ENCODE measurements around the gene IL16.

Gene IL16

GRCh38 chr15:81265944-81266775 lies 69.5 kb downstream of the IL16 start:
- intact Hi-C loops (cut with DNase I), result loop anchor here (5.0 to 10.0 kb wide), 2 partner anchors 109 to 271 kb away; no protein-coding TSS in a partner anchor
- peak; percentile 73 to 94 (median 87) for DNase-seq

- no peak for DNase-seq
- intact Hi-C loops (cut with DNase I), result loop anchor here (5.0 to 10.0 kb wide), 2 partner anchors 111 to 274 kb away; no protein-coding TSS in a partner anchor
Observed at GRCh38 chr15:81268340-81268739, 71.7 kb downstream of the IL16 start.

- DNase-seq, result no peak
- intact Hi-C loops (cut with DNase I), result loop anchor here (5.0 to 10.0 kb wide), 2 partner anchors 112 to 274 kb away; no protein-coding TSS in a partner anchor
Observed at GRCh38 chr15:81268881-81269601, 72.4 kb downstream of the IL16 start.

- DNase-seq, result no peak
- intact Hi-C loops (cut with DNase I), result loop anchor here (5.0 kb wide), 1 partner anchor 158 kb away; no protein-coding TSS in a partner anchor
Observed at GRCh38 chr15:81270188-81270587, 73.5 kb downstream of the IL16 start.

- peak in 25 of 42 donors; percentile 16 to 87 (median 52) for DNase-seq
- intact Hi-C loops (cut with DNase I), result loop anchor here (5.0 kb wide), 1 partner anchor 159 kb away; no protein-coding TSS in a partner anchor
Observed at GRCh38 chr15:81270781-81271491, 74.3 kb downstream of the IL16 start.

- intact Hi-C loops (cut with DNase I), result loop anchor here (2.0 to 5.0 kb wide), 2 partner anchors 129 to 160 kb away; no protein-coding TSS in a partner anchor
- peak in 1 of 42 donors; percentile 18 for DNase-seq
Observed at GRCh38 chr15:81271761-81272644, 75.3 kb downstream of the IL16 start.

GRCh38 chr15:81273200-81273599 lies 76.5 kb downstream of the IL16 start:
- peak in 1 of 42 donors; percentile 24 for DNase-seq
- intact Hi-C loops (cut with DNase I), result loop anchor here (2.0 to 5.0 kb wide), 2 partner anchors 128 to 161 kb away; no protein-coding TSS in a partner anchor

GRCh38 chr15:81273855-81274254 lies 77.2 kb downstream of the IL16 start:
- peak in 1 of 42 donors; percentile 3 for DNase-seq
- intact Hi-C loops (cut with DNase I), result loop anchor here (2.0 to 5.0 kb wide), 2 partner anchors 127 to 162 kb away; no protein-coding TSS in a partner anchor

- intact Hi-C loops (cut with DNase I), result loop anchor here (5.0 kb wide), 1 partner anchor 162 kb away; no protein-coding TSS in a partner anchor
- peak in 1 of 42 donors; percentile 22 for DNase-seq
Observed at GRCh38 chr15:81274255-81274654, 77.6 kb downstream of the IL16 start.

GRCh38 chr15:81274931-81275707 lies 78.4 kb downstream of the IL16 start:
- DNase-seq, result peak; percentile 62 to 92 (median 83)
- intact Hi-C loops (cut with DNase I), result loop anchor here (5.0 kb wide), 1 partner anchor 163 kb away; no protein-coding TSS in a partner anchor

GRCh38 chr15:81275711-81276392 lies 79.2 kb downstream of the IL16 start:
- DNase-seq, result peak in 1 of 42 donors; percentile 27
- intact Hi-C loops (cut with DNase I), result no loop called here

- intact Hi-C loops (cut with DNase I), result no loop called here
- no peak for DNase-seq
Observed at GRCh38 chr15:81276967-81277366, 80.3 kb downstream of the IL16 start.

GRCh38 chr15:81277851-81278250 lies 81.2 kb downstream of the IL16 start:
- intact Hi-C loops (cut with DNase I), result no loop called here
- no peak for DNase-seq

GRCh38 chr15:81278306-81279029 lies 81.8 kb downstream of the IL16 start:
- intact Hi-C loops (cut with DNase I), result no loop called here
- DNase-seq, result peak in 2 of 42 donors; percentile 9 to 22

GRCh38 chr15:81279621-81280485 lies 83.2 kb downstream of the IL16 start:
- intact Hi-C loops (cut with DNase I), result no loop called here
- peak in 3 of 42 donors; percentile 13 to 26 (median 15) for DNase-seq

All from head of caudate nucleus (tissue), 42 donors.